Stimulated activated CD4-positive, alpha-beta T cell treated with anti-CD3 and anti-CD28 coated beads, TNF-alpha, amount 100 ng/mL, for 1 hour (primary cell): ENCODE data around the gene OR5AC2.
A peak's percentile ranks its signal among the peaks of the same experiment; 100 is the strongest.

Experiments
- DNase-seq, 3 donors: peaks; one replicate each; pipeline ENCODE4 v3.0.0-alpha.2; 2020; ENCODE audit warnings: low read depth in 3 of 3, low spot score in 1 of 3

OR5AC2 gene, protein sequence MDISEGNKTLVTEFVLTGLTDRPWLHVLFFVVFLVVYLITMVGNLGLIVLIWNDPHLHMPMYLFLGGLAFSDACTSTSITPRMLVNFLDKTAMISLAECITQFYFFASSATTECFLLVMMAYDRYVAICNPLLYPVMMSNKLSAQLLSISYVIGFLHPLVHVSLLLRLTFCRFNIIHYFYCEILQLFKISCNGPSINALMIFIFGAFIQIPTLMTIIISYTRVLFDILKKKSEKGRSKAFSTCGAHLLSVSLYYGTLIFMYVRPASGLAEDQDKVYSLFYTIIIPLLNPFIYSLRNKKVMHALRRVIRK

GRCh38 chr3:98086873-98087272 is at the start of gene OR5AC2:
Gene OR5AC2, plus strand, starts transcription at chr3:98087173. Its CDS starts 0 bp downstream, at chr3:98087173.
- DNase-seq, result no peak

DNA sequence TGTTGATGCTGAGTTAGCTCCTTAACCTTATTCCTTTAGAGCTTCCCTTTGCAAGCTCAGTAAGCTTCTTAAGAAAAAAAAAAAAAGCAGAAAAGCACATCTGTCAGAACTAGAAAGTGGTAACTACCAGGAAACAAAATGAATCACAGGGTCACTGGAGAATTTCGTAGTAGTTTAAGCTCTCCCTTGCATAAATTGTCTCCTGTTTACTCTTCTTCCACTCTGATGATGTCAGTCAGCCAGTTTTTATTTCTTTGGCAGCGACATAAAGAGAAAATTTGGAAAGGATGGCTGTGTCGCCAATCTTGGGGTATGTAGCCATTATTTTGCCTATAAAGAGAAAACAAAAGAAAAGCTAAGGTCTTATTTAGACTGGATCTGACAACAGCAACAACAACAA is 48.7 kb upstream of the OR5AC2 start:
- DNase-seq, result no peak

GRCh38 chr3:98038876-98039275 is 48.1 kb upstream of the OR5AC2 start:
- no peak for DNase-seq

GRCh38 chr3:98039322-98040024 is 47.5 kb upstream of the OR5AC2 start:
- peak; percentile 20 to 34 (median 31) for DNase-seq

GRCh38 chr3:98041350-98041749 is 45.6 kb upstream of the OR5AC2 start:
- DNase-seq, result no peak

DNA sequence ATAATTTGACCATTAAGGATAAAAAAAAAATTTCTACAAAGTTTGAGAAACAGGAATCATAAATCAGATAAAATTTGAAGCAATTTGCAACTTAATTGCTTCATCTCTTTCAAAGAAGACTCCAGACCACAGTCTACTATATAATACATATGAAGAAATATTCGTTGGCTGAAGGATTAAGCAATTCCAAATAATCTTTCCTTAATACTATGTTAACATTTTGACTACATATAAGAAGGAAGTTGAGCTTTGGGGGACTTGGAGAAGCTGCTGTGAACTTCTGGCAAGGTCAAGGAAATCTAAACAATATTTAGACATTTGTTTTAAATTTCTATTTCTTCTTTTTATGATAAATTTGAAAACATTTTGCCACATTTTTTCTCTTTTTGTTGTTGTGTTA is 38.4 kb upstream of the OR5AC2 start:
- DNase-seq, result no peak

DNA sequence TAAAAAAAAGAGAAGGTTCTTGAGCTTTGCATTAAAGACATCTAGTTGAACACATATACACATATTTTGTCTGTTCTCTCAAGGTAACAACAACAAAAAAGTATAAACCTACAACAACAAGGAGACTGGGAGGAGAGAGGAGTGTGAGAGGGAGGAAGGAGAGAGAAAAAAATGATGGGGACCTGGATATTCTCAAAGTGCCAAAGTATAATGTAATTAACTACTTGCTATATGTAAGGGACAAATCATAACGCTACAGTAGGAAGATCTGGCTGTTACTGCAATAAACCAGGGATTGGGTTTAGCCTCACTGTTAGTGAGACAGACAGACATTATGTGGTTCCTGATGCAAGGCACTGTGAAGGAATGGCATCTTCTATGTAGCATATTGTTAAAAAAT is 37.7 kb upstream of the OR5AC2 start:
- DNase-seq, result no peak

GRCh38 chr3:98056035-98056434 is 30.9 kb upstream of the OR5AC2 start:
- no peak for DNase-seq

- no peak for DNase-seq
These were observed 29.3 kb upstream of the OR5AC2 start for GRCh38 chr3:98057631-98058030.

DNA sequence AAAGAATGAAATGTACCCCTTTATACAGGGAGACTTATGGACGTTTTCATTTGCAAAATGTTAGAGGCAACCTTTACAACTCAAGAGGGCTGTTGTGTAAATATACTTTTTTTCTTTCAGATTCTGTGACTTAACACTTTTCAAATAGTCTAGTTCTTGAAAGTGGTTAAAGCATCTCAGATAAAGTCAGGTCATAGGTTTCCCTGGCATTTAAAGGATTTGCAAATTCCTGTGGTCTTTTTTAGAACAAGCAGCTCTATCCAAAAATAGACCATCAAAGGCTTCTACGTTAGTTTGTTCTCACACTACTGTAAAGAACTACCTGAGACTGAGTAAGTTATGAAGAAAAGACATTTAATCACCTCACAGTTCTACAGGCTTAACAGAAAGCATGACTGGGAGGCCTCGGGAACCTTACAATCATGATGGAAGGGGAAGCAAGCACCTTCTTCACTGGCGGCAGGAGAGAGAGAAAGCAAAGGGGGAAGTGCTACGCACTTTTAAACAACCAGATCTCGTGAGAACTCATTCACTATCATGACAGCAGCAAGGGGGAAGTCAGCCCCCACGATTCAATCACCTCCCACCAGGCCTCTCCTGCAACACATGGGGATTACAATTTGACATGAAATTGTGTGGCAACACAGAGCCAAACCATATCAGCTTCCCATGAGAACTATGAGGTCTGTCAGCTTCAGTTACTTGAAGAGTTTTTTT is 28.6 kb upstream of the OR5AC2 start:
- no peak for DNase-seq

GRCh38 chr3:98068824-98069223 is 18.1 kb upstream of the OR5AC2 start:
- DNase-seq, result no peak

GRCh38 chr3:98070840-98071239 is 16.1 kb upstream of the OR5AC2 start:
- no peak for DNase-seq

DNA sequence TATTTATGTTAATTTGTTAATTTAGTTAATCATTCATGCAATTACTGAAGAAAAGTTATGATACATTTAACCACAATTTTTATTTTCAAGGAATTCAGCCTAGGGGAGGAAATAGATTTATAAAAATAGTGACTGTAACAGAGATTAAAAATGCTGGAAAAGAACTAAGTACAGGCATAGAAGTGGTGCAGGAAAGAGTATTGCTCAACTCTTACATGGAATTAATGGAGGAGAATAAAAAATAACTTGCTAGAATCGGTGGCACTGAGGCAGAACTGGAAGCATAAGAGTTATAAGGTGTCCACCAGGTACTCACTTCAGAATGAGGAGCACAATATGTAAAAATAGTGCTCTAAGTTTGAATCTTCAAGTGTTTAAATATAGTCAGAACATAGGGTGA is 13.5 kb upstream of the OR5AC2 start:
- no peak for DNase-seq

GRCh38 chr3:98095882-98096281 is 8.9 kb downstream of the OR5AC2 start:
- DNase-seq, result no peak

GRCh38 chr3:98099848-98100247 is 12.9 kb downstream of the OR5AC2 start:
- no peak for DNase-seq

DNA sequence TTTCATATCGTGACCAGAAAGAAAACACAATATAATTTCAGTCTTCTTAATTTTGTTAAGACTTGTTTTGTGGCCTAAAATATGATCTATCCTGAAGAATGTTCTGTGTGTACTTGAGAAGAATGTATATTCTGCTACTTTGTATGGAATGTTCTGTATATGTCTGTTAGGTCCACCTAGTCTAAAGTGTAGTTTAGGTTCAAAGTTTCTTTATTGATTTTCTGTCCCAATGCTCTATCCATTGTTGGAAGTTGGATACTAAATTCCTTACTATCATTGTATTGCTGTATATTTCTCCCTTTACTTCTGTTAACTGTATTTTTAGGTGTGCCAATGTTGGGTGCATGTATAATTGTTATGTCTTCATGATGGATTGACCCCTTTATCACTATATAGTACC is 21.2 kb downstream of the OR5AC2 start:
- no peak for DNase-seq

DNA sequence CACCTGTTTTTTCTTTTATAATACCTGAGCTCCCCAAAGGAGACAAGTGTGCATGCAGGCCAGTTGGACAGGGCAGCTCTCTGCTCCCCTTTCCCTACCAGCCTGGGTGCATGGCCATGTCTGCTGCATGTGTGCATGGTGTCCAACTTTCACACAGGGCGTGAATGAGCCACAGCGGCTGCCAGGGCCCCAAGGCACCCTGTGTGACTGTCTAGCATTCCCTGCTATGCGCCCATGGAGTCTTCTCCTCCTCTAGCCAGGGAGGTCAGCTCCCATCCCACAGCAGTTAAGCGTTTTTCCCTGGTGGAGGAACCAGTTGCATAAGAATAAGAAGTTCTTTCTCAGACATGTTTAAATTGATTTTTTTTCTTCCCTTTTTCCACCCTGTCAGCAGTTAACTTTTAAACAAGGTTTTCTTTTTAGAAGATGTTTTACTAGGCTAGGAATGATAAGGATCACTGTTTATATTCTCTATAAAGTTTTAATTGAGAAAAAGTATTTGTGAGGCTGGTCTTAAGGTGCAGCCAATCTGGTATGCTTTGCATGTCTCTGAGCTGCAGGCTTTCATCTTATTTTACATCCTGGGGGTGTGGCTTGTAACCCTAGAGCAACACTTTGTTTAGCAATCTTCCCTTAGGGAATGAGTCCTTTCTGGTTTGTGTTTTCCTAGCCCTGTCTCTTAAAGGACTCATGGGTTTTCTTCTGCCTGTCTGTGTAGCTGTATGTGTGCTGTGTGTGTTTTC is 23.0 kb downstream of the OR5AC2 start:
- no peak for DNase-seq

DNA sequence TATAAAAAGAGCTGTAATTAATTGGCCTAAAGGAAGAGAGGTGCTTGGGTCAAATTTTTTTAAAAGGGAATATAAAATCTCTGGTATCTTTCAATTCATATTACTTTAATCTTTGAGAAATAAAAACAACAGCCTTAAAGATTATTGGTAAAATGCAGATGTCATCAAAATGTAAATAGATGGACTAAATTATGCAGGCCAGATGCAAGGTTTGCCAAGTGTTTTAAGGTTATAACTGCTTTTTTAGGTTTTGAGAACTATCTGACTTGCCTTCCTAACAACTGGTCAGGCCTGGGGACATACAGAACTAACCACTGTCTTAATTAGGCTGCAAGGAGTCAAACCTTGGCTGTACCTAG is 23.6 kb downstream of the OR5AC2 start:
- DNase-seq, result no peak

DNA sequence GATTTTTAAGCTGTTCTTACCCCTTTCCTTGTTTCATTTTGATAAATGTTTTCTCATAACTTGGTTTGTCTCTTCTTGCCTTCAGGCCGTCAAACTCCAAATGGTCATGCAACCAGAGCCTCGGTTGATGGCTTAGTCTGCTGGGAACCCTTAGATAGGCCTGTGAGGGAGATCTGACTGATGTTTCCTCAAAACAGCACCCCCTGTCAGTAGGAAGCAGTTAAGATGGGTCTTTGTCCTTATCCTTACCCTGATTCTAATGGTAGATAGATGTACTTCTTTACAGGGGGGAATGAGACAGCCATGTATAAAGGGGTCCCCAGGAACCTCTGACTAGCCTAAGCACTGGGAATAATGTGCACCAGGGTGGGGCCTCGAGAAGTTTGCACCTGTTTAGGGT is 27.3 kb downstream of the OR5AC2 start:
- DNase-seq, result no peak

GRCh38 chr3:98115717-98116116 is 28.7 kb downstream of the OR5AC2 start:
- no peak for DNase-seq

DNA sequence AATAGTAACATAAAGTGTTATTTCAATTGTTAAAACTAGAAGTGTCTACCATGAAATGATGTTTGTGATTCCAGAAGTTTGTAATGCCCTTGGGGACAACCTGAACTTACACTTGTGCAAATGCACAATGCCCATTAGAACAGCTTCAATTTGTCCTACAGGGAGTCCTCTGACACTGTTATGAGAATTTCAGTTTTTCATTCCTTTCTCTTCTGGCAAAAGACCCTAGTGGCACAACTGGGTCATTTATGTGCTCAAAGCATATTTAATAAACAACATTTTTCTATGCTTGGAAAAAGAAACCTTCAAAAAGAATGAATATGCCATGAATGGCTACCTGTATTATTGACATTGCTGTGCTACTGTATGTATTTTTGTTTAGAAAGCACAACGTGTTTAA is 43.4 kb downstream of the OR5AC2 start, which contains the start of gene OR5H1:
Gene OR5H1 (plus strand): TSS at position 301 of the 400 bp plus-strand sequence. CDS start 1,977 bp downstream, outside the sequence.
- no peak for DNase-seq
